Astrocyte (in vitro differentiated cells and primary cell): ENCODE measurements around the gene STIM1. TPM values are rescaled to one million over a fixed set of nuclear protein-coding genes. Genes with fewer than 3 reads are reported as not detected.

Experiments
- DNase-seq: peaks from one replicate; pipeline ENCODE4 v3.0.0-alpha.2; 2010; ENCODE audit warnings: low read depth
- FAIRE-seq: peaks from 2 replicates; lab custom pipeline; 2011; peaks lifted over from hg19 to GRCh38; lab: Jason Lieb, UNC
- H2AFZ ChIP-seq: 2 replicates; pipeline ENCODE4 v1.6.0; 2012; ENCODE audit warnings: low read depth, low read length, inconsistent platforms
- H3K27ac ChIP-seq: 2 replicates; pipeline ENCODE4 v1.5.1; 2011; ENCODE audit warnings: low read depth, low read length, inconsistent platforms
- H3K27me3 ChIP-seq: 2 replicates; pipeline ENCODE4 v1.6.0; 2011; ENCODE audit warnings: low read length, inconsistent platforms; ENCODE audit not compliant: insufficient read depth
- H3K36me3 ChIP-seq: 2 replicates; pipeline ENCODE4 v1.5.1; 2011; ENCODE audit warnings: low read length, inconsistent platforms; ENCODE audit not compliant: insufficient read depth
- H3K4me1 ChIP-seq: 2 replicates; pipeline ENCODE4 v1.5.1; 2011; ENCODE audit warnings: low read length, inconsistent platforms; ENCODE audit not compliant: insufficient read depth
- H3K4me2 ChIP-seq: 2 replicates; pipeline ENCODE4 v1.6.0; 2012; ENCODE audit warnings: low read length, inconsistent platforms
- H3K4me3 ChIP-seq: 2 replicates; pipeline ENCODE4 v1.5.1; 2011; ENCODE audit warnings: low read depth, mild to moderate bottlenecking, low read length, inconsistent platforms; ENCODE audit not compliant: insufficient read depth
- H3K79me2 ChIP-seq: 2 replicates; pipeline ENCODE4 v1.6.0; 2012; ENCODE audit warnings: mild to moderate bottlenecking, low read length, inconsistent platforms; ENCODE audit not compliant: insufficient read depth
- H3K9ac ChIP-seq: 2 replicates; pipeline ENCODE4 v1.6.0; 2012; ENCODE audit warnings: mild to moderate bottlenecking, low read length, inconsistent platforms
- H3K9me3 ChIP-seq: 2 replicates; pipeline ENCODE4 v1.5.1; 2012; ENCODE audit warnings: low read depth, mild to moderate bottlenecking, low read length, inconsistent platforms; ENCODE audit not compliant: insufficient read depth
- H4K20me1 ChIP-seq: 2 replicates; pipeline ENCODE4 v1.6.0; 2012; ENCODE audit warnings: low read length, inconsistent platforms; ENCODE audit not compliant: insufficient read depth
- H3K27ac Mint-ChIP-seq: one replicate; pipeline ENCODE4 v1.8.0; 2021; ENCODE audit warnings: mild to moderate bottlenecking, mixed read lengths; ENCODE audit not compliant: unreplicated experiment
- H3K27me3 Mint-ChIP-seq: one replicate; pipeline ENCODE4 v1.8.0; 2021; ENCODE audit warnings: low read depth, mixed read lengths; ENCODE audit not compliant: unreplicated experiment
- H3K36me3 Mint-ChIP-seq: one replicate; pipeline ENCODE4 v1.8.0; 2021; ENCODE audit warnings: low read depth, mixed read lengths; ENCODE audit not compliant: unreplicated experiment
- H3K4me1 Mint-ChIP-seq: one replicate; pipeline ENCODE4 v1.8.0; 2021; ENCODE audit warnings: low read depth, mixed read lengths; ENCODE audit not compliant: unreplicated experiment
- H3K4me3 Mint-ChIP-seq: one replicate; pipeline ENCODE4 v1.8.0; 2021; ENCODE audit warnings: mild to moderate bottlenecking, moderate library complexity, mixed read lengths; ENCODE audit not compliant: unreplicated experiment
- H3K9me3 Mint-ChIP-seq: one replicate; pipeline ENCODE4 v1.8.0; 2021; ENCODE audit warnings: mild to moderate bottlenecking, mixed read lengths; ENCODE audit not compliant: unreplicated experiment
- EZH2 ChIP-seq: IDR thresholded peaks from 2 replicates; pipeline ENCODE4 v1.6.1; 2012; ENCODE audit warnings: mild to moderate bottlenecking, low read length, inconsistent platforms; ENCODE audit not compliant: insufficient read depth
- total RNA-seq: library from RNA; stranded (reverse); gene quantifications from 2 replicates; pipeline ENCODE4 v1.2.1, GENCODE V29; 2021
- TF ChIP-seq, protein P1 (sequence below): IDR thresholded peaks from 2 replicates; pipeline ENCODE4 v1.5.1; 2011; ENCODE audit warnings: low read depth, mild to moderate bottlenecking, inconsistent platforms, low read length, moderate library complexity; ENCODE audit not compliant: insufficient read depth

Gene STIM1
- total RNA-seq, 1 donor from 2014 or later: 42.9 TPM

DNA sequence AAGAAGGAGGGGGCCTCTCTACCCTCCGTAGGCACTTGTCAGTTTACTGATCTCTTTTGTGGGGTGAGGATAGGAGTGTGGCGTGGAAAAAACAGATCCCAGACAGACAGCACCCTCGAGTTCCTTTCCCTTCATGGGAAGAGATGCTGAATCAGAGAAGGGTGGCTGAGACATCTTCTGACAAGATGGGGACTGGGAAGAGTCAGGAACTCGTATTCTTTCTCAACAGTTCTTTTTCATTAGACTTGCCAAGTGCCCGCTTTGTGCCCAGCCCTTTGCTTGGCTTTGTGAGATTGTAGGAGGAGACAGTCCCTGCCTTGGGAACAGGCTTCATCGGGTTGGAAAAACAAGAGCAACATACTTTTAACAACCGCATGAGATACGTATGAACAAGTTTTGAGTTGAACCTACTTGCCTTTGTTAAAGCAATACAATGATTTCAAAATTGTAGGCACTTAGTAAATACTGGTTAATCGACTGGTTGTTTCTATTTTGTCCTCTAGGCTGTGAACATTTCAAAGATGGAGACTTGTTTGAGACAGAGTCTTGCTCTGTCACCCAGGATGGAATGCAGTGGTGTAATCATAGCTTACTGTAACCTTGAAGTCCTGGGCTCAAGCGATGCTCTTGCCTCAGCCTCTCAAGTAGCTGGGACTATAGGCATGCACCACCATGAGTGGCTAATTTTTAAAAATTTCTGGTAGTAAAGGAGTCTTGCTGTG is 240.2 kb downstream of the STIM1 start:
- FAIRE-seq (peak; percentile 34), DNase-seq (peak; percentile 49)
- Histone ChIP-seq H3K4me2 (peak overlapping the region; percentile 97), H3K79me2 (peaks cover 60% of the 10 kb centered on the region), H3K9ac (peak overlapping the region; percentile 92), H4K20me1 (peaks cover 6% of the 10 kb centered on the region), H3K27me3 (no peaks in the 10 kb centered on the region), H2AFZ (peak overlapping the region; percentile 98), H3K36me3 (no peaks in the 10 kb centered on the region), H3K4me3 (peak overlapping the region; percentile 82), H3K9me3 (no peaks in the 10 kb centered on the region), H3K27ac (peak overlapping the region; percentile 96), H3K4me1 (peaks cover 5% of the 10 kb centered on the region)
- H3K9me3 Mint-ChIP-seq: no peaks in the 10 kb centered on the region
- no peaks in the 10 kb centered on the region for H3K27me3 Mint-ChIP-seq
- TF ChIP-seq, protein P1, sequence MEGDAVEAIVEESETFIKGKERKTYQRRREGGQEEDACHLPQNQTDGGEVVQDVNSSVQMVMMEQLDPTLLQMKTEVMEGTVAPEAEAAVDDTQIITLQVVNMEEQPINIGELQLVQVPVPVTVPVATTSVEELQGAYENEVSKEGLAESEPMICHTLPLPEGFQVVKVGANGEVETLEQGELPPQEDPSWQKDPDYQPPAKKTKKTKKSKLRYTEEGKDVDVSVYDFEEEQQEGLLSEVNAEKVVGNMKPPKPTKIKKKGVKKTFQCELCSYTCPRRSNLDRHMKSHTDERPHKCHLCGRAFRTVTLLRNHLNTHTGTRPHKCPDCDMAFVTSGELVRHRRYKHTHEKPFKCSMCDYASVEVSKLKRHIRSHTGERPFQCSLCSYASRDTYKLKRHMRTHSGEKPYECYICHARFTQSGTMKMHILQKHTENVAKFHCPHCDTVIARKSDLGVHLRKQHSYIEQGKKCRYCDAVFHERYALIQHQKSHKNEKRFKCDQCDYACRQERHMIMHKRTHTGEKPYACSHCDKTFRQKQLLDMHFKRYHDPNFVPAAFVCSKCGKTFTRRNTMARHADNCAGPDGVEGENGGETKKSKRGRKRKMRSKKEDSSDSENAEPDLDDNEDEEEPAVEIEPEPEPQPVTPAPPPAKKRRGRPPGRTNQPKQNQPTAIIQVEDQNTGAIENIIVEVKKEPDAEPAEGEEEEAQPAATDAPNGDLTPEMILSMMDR: no peak
- no peak for TF ChIP-seq EZH2
- peaks cover 6% of the 10 kb centered on the region for H3K4me1 Mint-ChIP-seq
- H3K27ac Mint-ChIP-seq: peak overlapping the region; percentile 75
- H3K36me3 Mint-ChIP-seq: peaks cover 8% of the 10 kb centered on the region
- H3K4me3 Mint-ChIP-seq: peak overlapping the region; percentile 93

DNA sequence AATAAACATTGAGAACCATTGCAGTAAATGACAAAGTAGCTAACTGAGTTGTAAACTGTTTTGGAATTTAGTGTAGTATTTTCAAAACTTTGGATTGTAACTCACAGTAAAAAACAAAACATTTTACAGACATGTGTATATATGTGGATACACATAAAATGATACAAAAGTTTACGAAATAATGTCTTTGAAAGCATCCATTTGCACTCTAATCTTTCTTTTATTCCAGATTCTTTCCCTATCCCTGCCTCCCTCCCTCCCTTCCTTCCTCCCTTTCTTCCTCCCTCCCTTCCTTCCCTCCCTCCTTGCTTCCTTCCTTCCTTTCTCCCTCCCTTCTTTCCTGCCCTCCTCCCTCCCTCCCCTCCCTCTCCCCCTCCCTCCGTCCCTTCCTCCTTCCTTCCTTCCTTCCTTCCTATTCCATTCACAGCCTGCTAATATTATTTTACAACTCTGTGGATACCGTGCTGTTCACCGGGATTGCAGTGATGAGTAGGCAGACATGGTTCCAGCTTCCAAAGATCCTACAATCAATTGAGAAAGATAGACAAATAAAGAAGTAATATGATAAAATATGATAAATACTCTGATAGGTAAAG is 242.7 kb downstream of the STIM1 start:
- Histone ChIP-seq H3K27ac (no peak overlapping the region), H3K4me1 (peaks cover 5% of the 10 kb centered on the region), H3K4me3 (no peak overlapping the region), H3K36me3 (peaks cover 9% of the 10 kb centered on the region), H3K79me2 (peaks cover 78% of the 10 kb centered on the region), H3K9me3 (no peaks in the 10 kb centered on the region), H3K27me3 (no peaks in the 10 kb centered on the region), H2AFZ (no peak overlapping the region), H3K9ac (no peak overlapping the region), H3K4me2 (no peak overlapping the region), H4K20me1 (peaks cover 6% of the 10 kb centered on the region)
- Mint-ChIP-seq H3K27me3 (no peaks in the 10 kb centered on the region), H3K9me3 (peaks cover 2% of the 10 kb centered on the region), H3K4me1 (peaks cover 6% of the 10 kb centered on the region), H3K27ac (no peak overlapping the region), H3K4me3 (no peak overlapping the region), H3K36me3 (peaks cover 4% of the 10 kb centered on the region)
- no peak for DNase-seq
- TF ChIP-seq, protein P1: no peak
- TF ChIP-seq EZH2: no peak
- no peak for FAIRE-seq

DNA sequence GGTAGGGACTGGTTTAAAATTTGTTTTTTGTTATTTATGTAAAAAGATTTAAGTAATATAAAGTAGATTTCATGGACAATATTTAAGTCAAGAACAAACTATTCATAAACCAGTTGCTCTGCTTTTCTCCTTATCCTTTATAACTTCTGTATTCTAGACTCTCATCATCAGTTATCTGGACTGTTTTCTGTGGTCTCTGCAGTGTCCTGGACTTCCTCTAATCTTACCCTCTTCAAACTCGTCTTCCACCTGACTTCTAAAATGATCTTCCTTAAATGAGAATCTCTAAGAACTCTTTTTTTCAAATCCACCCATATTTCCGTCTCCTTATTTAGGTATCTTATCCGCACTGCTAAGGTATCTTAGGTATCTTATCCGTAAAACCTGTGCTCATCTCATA is 247.2 kb downstream of the STIM1 start:
- no peaks in the 10 kb centered on the region for H3K4me1 ChIP-seq
- peaks cover 24% of the 10 kb centered on the region for H3K36me3 ChIP-seq
- no peak for DNase-seq
- no peaks in the 10 kb centered on the region for H3K27me3 ChIP-seq
- H3K27me3 Mint-ChIP-seq: no peaks in the 10 kb centered on the region
- no peak overlapping the region for H3K27ac ChIP-seq
- peaks cover 4% of the 10 kb centered on the region for H3K36me3 Mint-ChIP-seq
- H3K79me2 ChIP-seq: peaks cover 63% of the 10 kb centered on the region
- FAIRE-seq: no peak
- no peak overlapping the region for H3K4me3 Mint-ChIP-seq
- H3K4me2 ChIP-seq: no peak overlapping the region
- no peak overlapping the region for H2AFZ ChIP-seq
- no peaks in the 10 kb centered on the region for H3K9me3 ChIP-seq
- H3K4me1 Mint-ChIP-seq: no peaks in the 10 kb centered on the region
- no peak overlapping the region for H3K27ac Mint-ChIP-seq
- H4K20me1 ChIP-seq: peaks cover 6% of the 10 kb centered on the region
- TF ChIP-seq, protein P1: no peak
- TF ChIP-seq EZH2: no peak
- H3K9me3 Mint-ChIP-seq: peaks cover 2% of the 10 kb centered on the region
- no peak overlapping the region for H3K9ac ChIP-seq
- H3K4me3 ChIP-seq: no peak overlapping the region
